ENCODE measurements around the gene RGR. TPM values are rescaled to one million over a fixed set of nuclear protein-coding genes. Genes with fewer than 3 reads are reported as not detected.

Gene RGR
- polyA plus RNA-seq, 1 donor: not detected

DNA sequence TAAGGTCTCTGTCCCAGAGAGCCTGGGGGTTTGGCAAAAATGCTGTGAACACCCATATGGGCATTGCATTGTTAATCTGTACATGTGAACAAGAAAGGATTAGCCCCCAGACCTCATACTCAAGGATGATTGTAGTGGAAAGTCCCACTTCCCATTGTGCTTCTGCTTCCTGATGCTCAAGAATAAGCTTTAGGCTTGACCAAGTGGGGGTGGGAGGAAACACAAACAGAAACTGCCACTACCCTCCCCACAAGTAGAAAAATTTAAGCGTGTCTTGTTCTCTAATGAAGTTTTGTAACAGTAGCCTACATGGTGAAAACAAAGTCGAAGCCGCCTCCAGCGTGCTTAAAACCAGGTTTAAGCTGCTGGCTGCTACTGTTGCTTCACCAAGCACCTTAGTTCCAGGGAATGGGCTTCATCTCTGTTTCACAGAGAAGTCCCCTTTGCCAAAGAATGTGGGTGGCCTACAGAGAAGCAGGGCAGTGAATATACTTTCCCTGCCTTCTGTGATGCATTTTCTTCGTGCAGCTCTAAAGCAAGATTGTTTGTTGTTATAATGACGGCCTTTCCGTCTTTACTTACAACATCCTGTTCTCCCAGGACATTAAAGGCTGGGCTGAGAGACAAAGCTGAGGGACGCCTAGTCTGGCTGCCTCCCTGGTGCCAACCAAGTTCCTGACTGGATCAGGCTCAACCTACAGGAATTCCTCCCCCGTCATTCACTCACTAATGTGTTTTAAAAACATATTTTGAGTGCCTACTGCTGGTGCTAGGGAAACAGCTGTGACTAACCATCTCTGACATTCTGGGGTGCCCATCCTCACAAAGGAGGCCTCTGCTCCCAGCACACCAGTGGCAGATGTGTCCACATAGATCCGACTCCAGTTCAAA, 51.5 kb downstream of the RGR start:
- DNase-seq: no peak

DNA sequence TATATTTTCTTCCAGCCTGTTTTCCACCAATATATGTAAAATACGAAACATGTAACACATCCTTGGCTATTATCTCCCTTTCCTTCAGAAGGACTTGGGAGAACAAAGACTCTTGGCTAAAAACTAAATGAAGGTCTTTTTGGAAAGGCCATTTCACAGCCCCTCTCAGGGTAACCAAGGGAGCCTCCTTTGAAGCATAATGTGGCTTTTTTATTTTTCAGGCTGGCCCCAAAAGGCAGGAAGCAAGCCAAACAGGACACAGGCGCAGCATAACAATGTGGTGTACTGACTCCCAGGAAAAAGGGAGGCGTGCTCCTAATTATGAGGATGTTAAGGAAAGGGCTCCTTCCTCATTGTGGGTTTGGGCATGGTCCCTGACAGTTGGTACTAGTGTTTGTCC, 53.2 kb downstream of the RGR start:
- no peak for DNase-seq

DNA sequence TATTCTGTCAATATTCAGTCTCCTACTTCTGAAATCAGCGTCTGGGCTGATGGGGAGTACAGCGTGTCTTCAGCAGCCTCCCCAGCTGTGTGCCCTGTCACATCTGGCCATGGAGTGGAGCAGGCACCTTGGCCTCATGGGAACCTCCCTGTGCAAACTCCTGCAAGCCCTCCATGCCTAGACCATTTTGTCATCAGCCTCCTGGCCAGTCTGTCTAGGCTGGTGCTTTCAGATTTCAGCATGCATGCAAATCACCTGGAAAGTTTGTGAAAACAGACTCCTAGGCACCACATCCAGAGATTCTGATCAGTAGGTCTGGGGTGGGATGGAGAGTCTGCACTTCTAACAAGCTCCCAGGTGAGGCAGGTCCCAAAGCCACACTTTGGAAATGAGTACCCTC, 57.4 kb downstream of the RGR start:
- no peak for DNase-seq

DNA sequence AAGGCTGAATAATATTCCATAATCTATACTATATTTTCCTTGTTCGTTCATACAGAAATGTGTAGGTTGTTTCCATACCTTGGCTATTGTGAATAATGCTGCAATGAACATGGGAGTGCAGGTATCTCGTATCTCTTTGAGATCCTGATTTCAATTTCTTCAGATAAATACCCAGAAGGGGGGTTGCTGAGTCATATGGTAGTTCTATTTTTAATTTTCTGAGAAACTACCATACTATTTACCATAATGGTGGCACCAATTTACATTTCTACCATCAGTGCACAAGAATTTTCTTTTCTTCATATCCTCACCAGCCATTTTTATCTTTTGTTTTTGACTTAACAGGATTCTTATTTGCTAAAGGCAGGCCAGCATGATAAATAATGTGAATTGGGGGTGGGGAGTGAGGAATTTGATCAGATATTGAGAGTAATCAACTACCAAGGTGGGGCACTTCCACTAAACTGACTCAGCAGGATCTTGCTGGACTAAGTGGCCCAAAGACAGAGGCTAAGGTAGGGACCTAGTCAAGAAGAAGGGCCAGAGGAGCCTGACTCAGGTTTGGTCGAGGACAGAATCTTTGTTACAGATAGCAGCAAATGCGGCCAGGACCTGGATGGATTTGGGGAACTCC, 62.0 kb downstream of the RGR start:
- no peak for DNase-seq

DNA sequence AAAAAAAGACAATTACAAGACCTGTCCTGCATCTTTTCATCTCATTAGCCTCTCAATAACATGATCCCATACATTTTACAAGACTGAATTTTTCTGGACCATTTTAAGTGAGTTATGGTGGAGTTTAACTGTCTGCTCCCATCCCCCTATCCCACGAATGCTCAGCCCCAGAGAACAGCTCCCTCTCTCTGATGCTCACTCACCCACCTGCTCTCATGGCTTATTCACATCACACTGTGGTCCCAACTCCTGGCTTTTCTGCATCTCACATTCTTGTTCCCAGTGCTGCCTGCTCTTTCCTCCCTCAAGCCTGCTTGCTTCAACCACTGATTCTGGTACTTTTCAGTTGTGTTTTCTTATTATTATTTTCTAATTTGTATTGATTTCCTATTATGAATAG, 63.2 kb downstream of the RGR start:
- DNase-seq: no peak

DNA sequence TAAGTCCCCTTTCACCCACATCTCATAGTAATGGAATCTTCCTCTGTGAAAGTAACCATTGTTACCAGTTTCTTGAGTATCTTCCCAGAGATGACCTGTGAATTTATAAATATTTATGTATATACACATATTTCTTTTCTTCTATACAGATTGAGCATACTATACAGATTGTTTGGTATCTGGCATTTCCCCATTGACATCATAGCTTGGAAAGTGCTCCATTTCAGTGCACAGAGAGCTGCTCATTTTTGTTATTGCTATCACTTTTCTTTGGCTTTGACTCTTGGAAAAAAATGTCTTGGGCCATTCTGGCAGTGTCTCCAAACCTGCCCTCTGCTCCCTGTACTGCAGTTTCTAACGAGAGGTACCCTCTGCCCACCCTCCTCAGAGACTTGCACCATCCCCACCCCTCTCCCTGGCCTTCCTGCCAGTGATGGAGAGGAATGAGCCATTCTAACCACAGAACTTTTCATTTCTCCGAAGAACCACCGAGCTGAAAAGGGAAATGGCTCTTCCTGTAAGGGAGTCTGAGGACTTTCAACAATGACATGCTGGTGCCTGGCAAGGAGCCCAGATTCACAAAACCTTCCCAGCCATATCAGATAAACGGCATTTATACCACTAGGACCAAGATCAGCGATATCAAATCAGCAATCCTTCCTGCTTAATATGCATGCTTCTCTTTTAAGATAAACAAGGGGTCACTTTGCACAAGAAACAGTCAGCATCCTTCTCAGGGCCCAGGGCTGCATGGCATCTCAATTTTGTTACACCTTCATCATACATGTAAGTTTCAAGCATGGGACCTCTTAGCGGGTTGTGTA, 63.8 kb downstream of the RGR start:
- DNase-seq: no peak

Other genes starting within 250 kb of the RGR start
- 176 TPM for gene GHITM, start 105.5 kb upstream of the RGR start, polyA plus RNA-seq (ENCODE audit: insufficient read length)
- gene GPR15LG, start 71.3 kb upstream of the RGR start, polyA plus RNA-seq (ENCODE audit: insufficient read length): 0.52 TPM
- gene CDHR1, start 50.5 kb upstream of the RGR start, polyA plus RNA-seq (ENCODE audit: insufficient read length): 1.0 TPM
- gene LRIT2, start 19.5 kb upstream of the RGR start, polyA plus RNA-seq (ENCODE audit: insufficient read length): not detected
- gene LRIT1, start 3.5 kb upstream of the RGR start, polyA plus RNA-seq (ENCODE audit: insufficient read length): not detected
- 31.4 TPM for gene CCSER2, start 83.5 kb downstream of the RGR start, polyA plus RNA-seq (ENCODE audit: insufficient read length)

All from left kidney (tissue), 2 donors.